HG03558 (cell line): ENCODE data around the gene EARS2.
A peak's percentile ranks its signal among the peaks of the same experiment; 100 is the strongest.
"Not testable (repeated sequence)": the region's sequence is repeated elsewhere in the genome, so short reads cannot be mapped to it uniquely, and the experiment has no call there.

Experiments
- ATAC-seq: cut with Tn5 transposase; IDR thresholded peaks from one replicate; pipeline ENCODE4 v1.9.1; 2021; ENCODE audit warnings: moderate number of reproducible peaks; ENCODE audit not compliant: unreplicated experiment; ENCODE audit errors: extremely low read depth

Gene EARS2

GRCh38 chr16:23556881-23557778, at the start of gene EARS2, which contains the start of gene UBFD1:
Gene EARS2 (minus strand): TSS chr16:23557350. CDS start chr16:23557343, 7 bp downstream.
Gene UBFD1 (plus strand): TSS chr16:23557727. CDS start chr16:23557743, 16 bp downstream.
- peak; percentile 77 for ATAC-seq

GRCh38 chr16:23597003-23597756, 40.0 kb upstream of the EARS2 start:
- no peak for ATAC-seq

GRCh38 chr16:23595951-23596720, 39.0 kb upstream of the EARS2 start, which contains the start of gene NDUFAB1:
Gene NDUFAB1 (minus strand): TSS chr16:23596316. CDS start chr16:23596290, 26 bp downstream.
- ATAC-seq, result peak; percentile 82

GRCh38 chr16:23595246-23595950, 38.2 kb upstream of the EARS2 start:
- no peak for ATAC-seq

- ATAC-seq, result no peak
Measured at GRCh38 chr16:23594186-23594585, 37.0 kb upstream of the EARS2 start.

GRCh38 chr16:23590181-23590580, 33.0 kb upstream of the EARS2 start:
- ATAC-seq, result no peak

- ATAC-seq, result no peak
Measured at GRCh38 chr16:23587726-23588125, 30.6 kb upstream of the EARS2 start.

GRCh38 chr16:23584186-23585076, 27.3 kb upstream of the EARS2 start:
- ATAC-seq, result no peak

GRCh38 chr16:23583271-23583670, 26.1 kb upstream of the EARS2 start:
- ATAC-seq, result not testable (repeated sequence)

GRCh38 chr16:23581764-23582163, 24.6 kb upstream of the EARS2 start:
- no peak for ATAC-seq

- no peak for ATAC-seq
Measured at GRCh38 chr16:23580391-23580790, 23.2 kb upstream of the EARS2 start.

- no peak for ATAC-seq
Measured at GRCh38 chr16:23579371-23579770, 22.2 kb upstream of the EARS2 start.

- no peak for ATAC-seq
Measured at GRCh38 chr16:23578101-23578830, 21.1 kb upstream of the EARS2 start.

- ATAC-seq, result no peak
Measured at GRCh38 chr16:23577493-23577892, 20.3 kb upstream of the EARS2 start.

GRCh38 chr16:23575834-23576233, 18.7 kb upstream of the EARS2 start:
- no peak for ATAC-seq

GRCh38 chr16:23573817-23574216, 16.7 kb upstream of the EARS2 start:
- ATAC-seq, result no peak

GRCh38 chr16:23572394-23572793, 15.2 kb upstream of the EARS2 start:
- ATAC-seq, result no peak

- ATAC-seq, result no peak
Measured at GRCh38 chr16:23571895-23572294, 14.7 kb upstream of the EARS2 start.
